Measurements from ENCODE around the gene GINS3. TPM values are rescaled to one million over a fixed set of nuclear protein-coding genes. Genes with fewer than 3 reads are reported as not detected.

GINS3 gene
- total RNA-seq, 1 experiment from 2014 or later: 16.4 TPM

DNA sequence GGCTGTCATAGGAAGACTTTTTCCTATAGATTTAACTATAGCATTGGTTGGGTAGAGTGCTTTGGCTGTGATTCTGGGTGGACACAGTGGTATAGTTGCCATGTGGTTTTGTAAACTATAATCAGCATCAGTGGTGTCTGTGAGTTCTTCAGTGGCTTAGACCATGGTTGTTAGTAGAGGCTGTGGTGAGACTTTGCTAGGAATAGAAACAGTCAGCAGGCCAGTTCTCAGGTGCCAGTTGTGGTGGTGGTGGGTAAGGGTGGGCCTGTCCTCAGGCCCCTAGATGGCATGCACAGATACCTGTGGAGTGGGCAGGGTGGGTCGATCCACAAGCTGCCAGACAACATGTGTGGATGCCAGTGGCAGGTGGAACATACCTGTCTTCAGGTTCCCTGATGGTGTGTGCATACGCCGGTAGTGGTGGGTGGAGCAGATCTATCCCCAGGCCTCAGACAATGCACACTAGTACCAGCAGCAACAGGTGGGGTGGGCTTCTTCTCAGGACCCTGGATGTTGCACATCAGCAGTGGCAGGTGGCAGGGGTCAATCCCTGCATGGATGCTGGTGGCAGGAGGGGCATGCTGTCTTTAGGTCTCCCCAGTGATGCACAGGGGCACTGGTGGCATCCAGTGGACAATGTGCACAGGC, 28.4 kb upstream of the GINS3 start:
- DNase-seq: no peak
- H2BK120ac ChIP-seq (ENCODE audit: low read depth, low read length, poor library complexity, severe bottlenecking): no peak overlapping the region
- H3K27ac ChIP-seq (ENCODE audit: insufficient read length, low read depth, low read length): no peak overlapping the region
- H3K56ac ChIP-seq (ENCODE audit: insufficient read length, low read depth, low read length): no peak overlapping the region
- no peak overlapping the region for H3T11ph ChIP-seq (ENCODE audit: low read length)
- Mint-ChIP-seq H3K27me3 (ENCODE audit: low read depth) (peaks cover 77% of the 10 kb centered on the region), H3K36me3 (ENCODE audit: insufficient read depth in 1 of 3, low read depth in 3 of 3) (peaks cover 0 to 8% (median 2%) of the 10 kb centered on the region in 3 experiments; a peak in 2 of 7 replicates), H3K4me3 (no peak overlapping the region), H3K27ac (no peak overlapping the region), H3K4me1 (no peaks in the 10 kb centered on the region), H3K9me3 (peaks cover 17% of the 10 kb centered on the region in 2 experiments)
- no CpG with 5 or more reads among the region's 3 CpGs for WGBS (ENCODE audit: extremely low coverage, insufficient read length, low lambda C conversion rate)
- H2BK20ac ChIP-seq (ENCODE audit: low read depth, low read length, poor library complexity, severe bottlenecking): no peak overlapping the region
- H3K14ac ChIP-seq (ENCODE audit: insufficient read depth, low read length): no peak overlapping the region
- no peak overlapping the region for H3K9ac ChIP-seq (ENCODE audit: extremely low read depth, insufficient read length, low read length)
- no peak overlapping the region for H3K18ac ChIP-seq (ENCODE audit: insufficient read length, low read depth, low read length)
- H2BK12ac ChIP-seq (ENCODE audit: insufficient read length, low read depth, low read length): no peak overlapping the region
- no peak overlapping the region for H2AK5ac ChIP-seq (ENCODE audit: insufficient read length, low read length)
- no peaks in the 10 kb centered on the region for H3K4me1 ChIP-seq (ENCODE audit: insufficient read depth, low read length)
- no peak overlapping the region for H3K4me2 ChIP-seq (ENCODE audit: insufficient read depth, insufficient read length, low read length)
- H3K9me3 ChIP-seq (ENCODE audit: control insufficient read depth, low read depth, low read length): no peaks in the 10 kb centered on the region
- no peak overlapping the region for H3K4ac ChIP-seq (ENCODE audit: low read depth, low read length)
- H3K27me3 ChIP-seq (ENCODE audit: insufficient read depth, low read length): no peaks in the 10 kb centered on the region
- no peak overlapping the region for H4K8ac ChIP-seq (replicated peaks; ENCODE audit: insufficient read length, low read depth, low read length)
- H3K79me1 ChIP-seq (ENCODE audit: insufficient read depth, low read depth, low read length, poor library complexity, severe bottlenecking): no peaks in the 10 kb centered on the region
- H3K23me2 ChIP-seq (ENCODE audit: insufficient read length, low read depth, low read length, poor library complexity, severe bottlenecking): no peaks in the 10 kb centered on the region
- no peak overlapping the region for H2BK15ac ChIP-seq (ENCODE audit: low read depth, low read length)
- TF ChIP-seq, protein P1, sequence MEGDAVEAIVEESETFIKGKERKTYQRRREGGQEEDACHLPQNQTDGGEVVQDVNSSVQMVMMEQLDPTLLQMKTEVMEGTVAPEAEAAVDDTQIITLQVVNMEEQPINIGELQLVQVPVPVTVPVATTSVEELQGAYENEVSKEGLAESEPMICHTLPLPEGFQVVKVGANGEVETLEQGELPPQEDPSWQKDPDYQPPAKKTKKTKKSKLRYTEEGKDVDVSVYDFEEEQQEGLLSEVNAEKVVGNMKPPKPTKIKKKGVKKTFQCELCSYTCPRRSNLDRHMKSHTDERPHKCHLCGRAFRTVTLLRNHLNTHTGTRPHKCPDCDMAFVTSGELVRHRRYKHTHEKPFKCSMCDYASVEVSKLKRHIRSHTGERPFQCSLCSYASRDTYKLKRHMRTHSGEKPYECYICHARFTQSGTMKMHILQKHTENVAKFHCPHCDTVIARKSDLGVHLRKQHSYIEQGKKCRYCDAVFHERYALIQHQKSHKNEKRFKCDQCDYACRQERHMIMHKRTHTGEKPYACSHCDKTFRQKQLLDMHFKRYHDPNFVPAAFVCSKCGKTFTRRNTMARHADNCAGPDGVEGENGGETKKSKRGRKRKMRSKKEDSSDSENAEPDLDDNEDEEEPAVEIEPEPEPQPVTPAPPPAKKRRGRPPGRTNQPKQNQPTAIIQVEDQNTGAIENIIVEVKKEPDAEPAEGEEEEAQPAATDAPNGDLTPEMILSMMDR (conservative IDR thresholded peaks at IDR 0.05): no peak
- no peaks in the 10 kb centered on the region for H4K20me1 ChIP-seq (ENCODE audit: control insufficient read depth, insufficient read depth, insufficient read length)
- no peak overlapping the region for H4K5ac ChIP-seq (ENCODE audit: insufficient read length, low read depth, low read length)
- no peak overlapping the region for H3K23ac ChIP-seq (ENCODE audit: insufficient read length, low read depth, low read length)
- no peaks in the 10 kb centered on the region for H3K79me2 ChIP-seq (ENCODE audit: insufficient read depth, low read length)
- H2AFZ ChIP-seq (ENCODE audit: low read length): no peak overlapping the region
- H4K91ac ChIP-seq (ENCODE audit: insufficient read length, low read depth, low read length): no peak overlapping the region
- no peak overlapping the region for H2BK5ac ChIP-seq (ENCODE audit: insufficient read length, low read length)
